Activated CD8-positive, alpha-beta memory T cell treated with anti-CD3 and anti-CD28 coated beads, Interleukin-2, amount 50 U/mL, for 24 hours (primary cell): ENCODE measurements around the gene APBA3.

Experiments used
- DNase-seq: peaks from one replicate; pipeline ENCODE4 v3.0.0-alpha.2; 2020; ENCODE audit errors: extremely low read depth

Gene APBA3

GRCh38 chr19:3748965-3749364 is 12.5 kb downstream of the APBA3 start:
- no peak for DNase-seq

- no peak for DNase-seq
These were observed 15.0 kb downstream of the APBA3 start for GRCh38 chr19:3746371-3747056.

- DNase-seq, result no peak
These were observed 16.0 kb downstream of the APBA3 start for GRCh38 chr19:3745363-3746045.

- no peak for DNase-seq
These were observed 18.0 kb downstream of the APBA3 start for GRCh38 chr19:3743486-3743885.

GRCh38 chr19:3740431-3740830 is 21.1 kb downstream of the APBA3 start:
- no peak for DNase-seq

- DNase-seq, result no peak
These were observed 22.8 kb downstream of the APBA3 start for GRCh38 chr19:3738477-3739220.

- no peak for DNase-seq
These were observed 23.8 kb downstream of the APBA3 start for GRCh38 chr19:3737487-3738205.

GRCh38 chr19:3736106-3736724 is 25.3 kb downstream of the APBA3 start:
- no peak for DNase-seq

- no peak for DNase-seq
These were observed 27.2 kb downstream of the APBA3 start for GRCh38 chr19:3734310-3734600.

- DNase-seq, result no peak
These were observed 27.8 kb downstream of the APBA3 start for GRCh38 chr19:3733549-3734309.

GRCh38 chr19:3732108-3732507 is 29.4 kb downstream of the APBA3 start:
- DNase-seq, result no peak

- no peak for DNase-seq
These were observed 31.0 kb downstream of the APBA3 start for GRCh38 chr19:3730457-3730958.

- DNase-seq, result no peak
These were observed 35.7 kb downstream of the APBA3 start for GRCh38 chr19:3725640-3726310.

- no peak for DNase-seq
These were observed 36.4 kb downstream of the APBA3 start for GRCh38 chr19:3725121-3725520.

- DNase-seq, result no peak
These were observed 37.6 kb downstream of the APBA3 start for GRCh38 chr19:3723883-3724282.

- no peak for DNase-seq
These were observed 38.4 kb downstream of the APBA3 start for GRCh38 chr19:3723110-3723488.

GRCh38 chr19:3722443-3723109 is 38.9 kb downstream of the APBA3 start:
- no peak for DNase-seq

- no peak for DNase-seq
These were observed 39.5 kb downstream of the APBA3 start for GRCh38 chr19:3721887-3722442.

GRCh38 chr19:3721131-3721886 is 40.2 kb downstream of the APBA3 start:
- peak; percentile 75 for DNase-seq
